ENCODE data around the gene C10orf67.

- TF ChIP-seq GATA2 (IDR thresholded peaks at IDR 0.05; ENCODE audit: low read depth, low read length) (no peak), GATA3 (IDR thresholded peaks at IDR 0.05; ENCODE audit: low read depth, low read length) (no peak)
Measured at GRCh38 chr10:23275355-23275754, 69.2 kb downstream of the C10orf67 start.
